Immature natural killer cell (primary cell): ENCODE results near the gene AKAP8L. TPM values are rescaled to one million over a fixed set of nuclear protein-coding genes. Genes with fewer than 3 reads are reported as not detected.

ENCODE experiments used
- DNase-seq, 3 donors: peaks; one replicate each; pipeline ENCODE4 v3.0.0; 2022; ENCODE audit warnings: mixed read lengths in 1 of 3
- H3K27ac Mint-ChIP-seq, 6 donors: one replicate each; pipeline ENCODE4 v1.8.0; 2020; ENCODE audit warnings: mixed read lengths in 6 of 6, mild to moderate bottlenecking in 5 of 6, inconsistent platforms in 4 of 6, moderate library complexity in 3 of 6
- H3K27me3 Mint-ChIP-seq, 3 donors: one replicate each; pipeline ENCODE4 v1.8.0; 2020 to 2021; ENCODE audit warnings: low read depth in 3 of 3, mild to moderate bottlenecking in 3 of 3, mixed read lengths in 3 of 3, moderate library complexity in 3 of 3, inconsistent platforms in 1 of 3
- H3K36me3 Mint-ChIP-seq, 3 donors: one replicate each; pipeline ENCODE4 v1.8.0; 2020; ENCODE audit warnings: mixed read lengths in 3 of 3, inconsistent platforms in 2 of 3, mild to moderate bottlenecking in 2 of 3
- H3K4me1 Mint-ChIP-seq, 2 donors: one replicate each; pipeline ENCODE4 v1.8.0; 2020; ENCODE audit warnings: inconsistent platforms in 2 of 2, mild to moderate bottlenecking in 2 of 2, mixed read lengths in 2 of 2, moderate library complexity in 1 of 2
- H3K4me3 Mint-ChIP-seq, 5 donors: one replicate each; pipeline ENCODE4 v1.8.0; 2020; ENCODE audit warnings: mild to moderate bottlenecking in 5 of 5, mixed read lengths in 5 of 5, inconsistent platforms in 3 of 5, moderate library complexity in 3 of 5
- H3K9me3 Mint-ChIP-seq, 6 donors: one replicate each; pipeline ENCODE4 v1.8.0; 2020; ENCODE audit warnings: mild to moderate bottlenecking in 6 of 6, mixed read lengths in 6 of 6, inconsistent platforms in 4 of 6, moderate library complexity in 3 of 6
- polyA plus RNA-seq, 3 donors: library from polyadenylated mRNA; unstranded; fragments of 300-500 nt; fragmentation: Illumina TruSeq; gene quantifications; one replicate each; pipeline ENCODE4 v1.2.3, GENCODE V29; 2021

The AKAP8L gene
- polyA plus RNA-seq, 3 donors from 2014 or later = 28.4 to 58.5 (median 29.6) TPM

DNA sequence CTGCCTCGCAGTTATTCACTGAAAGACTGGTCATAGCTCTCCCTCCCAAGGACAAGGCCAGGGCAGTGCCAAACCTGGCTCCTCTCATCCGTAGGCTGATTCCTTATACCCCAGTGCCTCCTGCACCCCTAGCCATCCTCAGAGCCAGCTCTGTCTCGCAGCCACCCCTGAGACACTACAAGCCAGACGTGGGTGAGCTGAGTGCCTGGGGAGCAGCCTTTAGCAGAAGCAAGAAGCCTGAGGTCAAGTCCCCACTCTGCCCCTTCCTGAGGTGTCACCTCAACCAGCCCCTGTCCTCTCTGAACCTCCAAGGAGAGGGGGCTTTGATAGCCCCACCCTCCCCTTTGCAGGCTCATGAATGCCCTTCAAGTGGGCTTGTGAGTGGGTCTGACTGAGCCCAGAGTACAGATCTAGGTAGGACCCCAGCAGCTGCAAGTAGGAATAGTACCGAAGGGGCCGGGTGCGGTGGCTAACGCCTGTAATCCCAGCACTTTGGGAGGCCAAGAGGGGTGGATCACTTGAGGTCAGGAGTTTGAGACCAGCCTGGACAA is 14.8 kb upstream of the AKAP8L start:
- peaks cover 0 to 2% (median 0%) of the 10 kb centered on the region in 6 donors for H3K9me3 Mint-ChIP-seq
- H3K36me3 Mint-ChIP-seq = no peaks in the 10 kb centered on the region
- peak overlapping the region; percentile 81 to 95 (median 92) for H3K27ac Mint-ChIP-seq
- peak overlapping the region; percentile 92 to 99 (median 95) for H3K4me3 Mint-ChIP-seq
- peaks cover 30 to 32% of the 10 kb centered on the region in 2 donors for H3K4me1 Mint-ChIP-seq
- H3K27me3 Mint-ChIP-seq = peaks cover 0 to 8% (median 6%) of the 10 kb centered on the region in 3 donors
- no peak for DNase-seq

DNA sequence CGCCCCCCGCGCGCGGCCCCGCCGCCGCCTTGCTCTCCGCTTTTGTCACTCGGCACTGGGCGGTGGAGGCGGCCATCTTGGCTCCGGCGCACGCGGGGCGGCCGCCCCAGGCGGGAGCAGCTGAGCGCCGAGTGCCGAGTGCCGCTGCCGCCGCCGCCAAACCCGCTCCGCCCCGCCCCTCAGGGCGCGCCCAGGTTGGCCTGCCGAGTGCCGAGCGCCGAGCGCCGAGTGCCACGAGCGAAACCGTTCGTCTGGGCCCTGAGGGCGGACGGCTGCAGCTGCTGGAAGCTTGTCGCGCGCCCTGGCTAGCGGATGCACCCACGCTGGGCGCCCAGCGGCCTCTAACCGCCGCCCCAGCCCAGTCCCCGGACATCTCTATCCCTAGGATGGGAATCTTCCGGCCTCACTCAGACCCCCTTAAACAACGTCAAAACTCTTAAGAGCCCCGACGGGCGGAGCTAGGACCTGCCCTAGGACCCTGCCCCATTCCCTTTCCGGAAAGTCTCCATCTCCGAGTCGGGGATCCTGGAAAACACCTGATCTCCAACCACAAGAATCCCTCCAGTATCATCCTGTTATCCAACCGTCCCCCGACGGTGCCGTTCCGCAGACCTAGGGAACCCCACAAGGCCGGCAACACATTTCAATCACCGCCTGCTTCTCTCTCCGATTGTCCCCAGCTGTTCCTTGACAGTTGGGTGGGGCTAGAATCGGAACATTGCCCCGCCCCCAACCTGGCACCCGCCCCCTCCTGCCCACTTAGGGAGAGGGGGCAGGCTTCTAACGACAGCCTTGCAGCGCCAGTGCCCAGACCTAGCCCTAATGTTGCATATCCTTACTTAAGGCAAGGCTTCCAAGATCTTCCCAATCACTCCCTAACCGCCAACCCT is 14.1 kb upstream of the AKAP8L start:
- no peaks in the 10 kb centered on the region for H3K36me3 Mint-ChIP-seq
- H3K4me3 Mint-ChIP-seq = peak overlapping the region; percentile 92 to 99 (median 95)
- H3K27me3 Mint-ChIP-seq = peaks cover 0 to 8% (median 6%) of the 10 kb centered on the region in 3 donors
- DNase-seq = peak; percentile 89 to 90 (median 89)
- peak overlapping the region; percentile 81 to 95 (median 92) for H3K27ac Mint-ChIP-seq
- H3K9me3 Mint-ChIP-seq = peaks cover 0 to 2% (median 0%) of the 10 kb centered on the region in 6 donors
- peaks cover 30 to 32% of the 10 kb centered on the region in 2 donors for H3K4me1 Mint-ChIP-seq

DNA sequence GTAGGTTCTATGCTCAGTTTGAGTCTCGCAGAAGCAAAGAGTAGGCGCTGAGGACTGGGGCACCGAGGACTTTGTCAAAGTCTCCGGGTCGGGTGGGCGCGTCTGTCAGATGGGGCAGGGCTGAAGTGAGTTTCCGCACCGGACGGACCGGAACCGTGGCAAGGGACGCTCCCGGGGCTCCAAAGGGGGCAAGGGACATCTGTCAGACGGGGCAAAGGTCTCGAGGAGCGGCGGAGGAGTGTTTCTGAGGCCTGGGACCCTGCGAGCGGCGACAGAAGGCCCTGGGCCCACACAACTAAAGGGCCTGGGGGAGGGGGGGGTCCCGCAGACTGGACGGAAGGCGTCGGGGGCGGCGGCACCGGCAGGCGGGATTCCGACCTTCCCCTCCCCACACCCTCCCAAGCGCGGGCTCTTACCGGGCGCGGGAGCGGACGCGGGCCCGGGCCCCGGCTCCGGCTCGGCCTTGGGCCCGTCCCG is 13.3 kb upstream of the AKAP8L start:
- DNase-seq = no peak
- Mint-ChIP-seq H3K27me3 (peaks cover 0 to 6% (median 6%) of the 10 kb centered on the region in 3 donors), H3K36me3 (no peaks in the 10 kb centered on the region), H3K4me3 (peak overlapping the region; percentile 88 to 93 (median 92)), H3K9me3 (peaks cover 0 to 2% (median 0%) of the 10 kb centered on the region in 6 donors), H3K27ac (peak overlapping the region; percentile 76 to 91 (median 88)), H3K4me1 (peaks cover 30 to 32% of the 10 kb centered on the region in 2 donors)

DNA sequence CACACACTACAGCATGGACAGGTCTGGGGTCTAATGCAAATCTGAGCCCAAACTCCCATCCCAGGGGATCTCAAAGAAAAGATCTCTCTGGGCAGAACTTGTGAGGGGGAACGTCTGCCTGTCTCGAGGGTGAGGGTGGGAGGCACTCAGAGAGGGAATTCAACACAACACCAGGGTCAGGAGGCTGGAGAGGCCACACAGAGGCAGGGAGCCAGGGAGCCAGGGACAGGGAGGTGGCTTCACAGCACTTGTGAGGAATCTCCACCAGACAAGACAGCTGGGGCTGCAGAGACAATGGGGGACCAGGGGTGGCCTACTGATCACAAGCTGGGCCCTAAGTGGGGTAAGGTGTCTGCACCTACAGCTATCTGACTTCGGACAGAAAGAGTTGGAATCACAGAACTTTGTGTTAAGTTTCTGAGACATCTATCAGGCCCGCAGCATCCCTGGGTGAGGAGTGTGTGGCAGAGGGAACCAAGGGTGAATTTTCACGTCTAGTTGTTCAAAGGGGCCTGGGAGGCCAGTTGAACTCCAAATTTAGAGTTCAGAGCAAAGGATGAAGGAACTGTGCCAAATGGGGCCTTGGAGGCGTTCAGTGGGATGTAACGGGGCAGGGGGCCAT is 12.7 kb upstream of the AKAP8L start:
- H3K27me3 Mint-ChIP-seq = peaks cover 0 to 6% (median 6%) of the 10 kb centered on the region in 3 donors
- peaks cover 0 to 1% (median under 1%) of the 10 kb centered on the region in 3 donors for H3K36me3 Mint-ChIP-seq
- no peak for DNase-seq
- peak overlapping the region; percentile 88 to 93 (median 92) for H3K4me3 Mint-ChIP-seq
- peaks cover 32% of the 10 kb centered on the region in 2 donors for H3K4me1 Mint-ChIP-seq
- H3K27ac Mint-ChIP-seq = peak overlapping the region; percentile 76 to 91 (median 88)
- peaks cover 0 to 2% (median 0%) of the 10 kb centered on the region in 6 donors for H3K9me3 Mint-ChIP-seq

DNA sequence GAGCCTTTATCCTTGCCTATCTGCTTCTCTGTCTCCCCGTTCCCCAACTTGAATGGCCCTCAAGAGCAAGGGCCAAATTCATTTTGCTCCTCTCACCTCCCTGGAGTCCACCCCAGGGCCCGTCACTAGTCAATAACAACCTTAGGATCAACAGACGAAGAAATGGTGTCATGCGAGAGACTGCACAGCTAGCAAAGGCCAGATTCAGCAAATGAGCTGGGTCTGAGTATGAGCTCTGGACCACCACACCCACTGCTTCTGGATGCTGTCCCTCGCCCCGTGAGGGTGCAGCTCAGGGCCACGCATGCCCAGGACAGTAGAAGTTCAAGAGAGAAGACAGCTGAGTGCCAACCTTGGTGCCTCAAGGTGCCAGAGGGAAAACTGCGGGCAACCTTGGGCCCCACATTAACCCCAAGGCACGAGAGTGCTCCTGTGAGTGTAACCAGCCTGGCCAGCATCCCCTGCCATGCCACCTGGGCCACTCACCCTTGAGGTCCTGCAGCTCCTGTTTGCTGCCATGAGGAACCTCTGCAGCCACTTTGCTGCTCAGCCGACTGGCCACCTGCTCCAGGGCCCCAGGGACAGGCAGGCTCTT is 11.8 kb upstream of the AKAP8L start:
- Mint-ChIP-seq H3K9me3 (peaks cover 0 to 2% (median 0%) of the 10 kb centered on the region in 6 donors), H3K27me3 (peaks cover 0 to 6% (median 6%) of the 10 kb centered on the region in 3 donors), H3K27ac (peak overlapping the region in 2 of 6 donors; percentile 53 to 89), H3K4me3 (peak overlapping the region; percentile 88 to 93 (median 92)), H3K36me3 (peaks cover 4 to 9% (median 8%) of the 10 kb centered on the region in 3 donors), H3K4me1 (peaks cover 37 to 38% of the 10 kb centered on the region in 2 donors)
- DNase-seq = no peak

DNA sequence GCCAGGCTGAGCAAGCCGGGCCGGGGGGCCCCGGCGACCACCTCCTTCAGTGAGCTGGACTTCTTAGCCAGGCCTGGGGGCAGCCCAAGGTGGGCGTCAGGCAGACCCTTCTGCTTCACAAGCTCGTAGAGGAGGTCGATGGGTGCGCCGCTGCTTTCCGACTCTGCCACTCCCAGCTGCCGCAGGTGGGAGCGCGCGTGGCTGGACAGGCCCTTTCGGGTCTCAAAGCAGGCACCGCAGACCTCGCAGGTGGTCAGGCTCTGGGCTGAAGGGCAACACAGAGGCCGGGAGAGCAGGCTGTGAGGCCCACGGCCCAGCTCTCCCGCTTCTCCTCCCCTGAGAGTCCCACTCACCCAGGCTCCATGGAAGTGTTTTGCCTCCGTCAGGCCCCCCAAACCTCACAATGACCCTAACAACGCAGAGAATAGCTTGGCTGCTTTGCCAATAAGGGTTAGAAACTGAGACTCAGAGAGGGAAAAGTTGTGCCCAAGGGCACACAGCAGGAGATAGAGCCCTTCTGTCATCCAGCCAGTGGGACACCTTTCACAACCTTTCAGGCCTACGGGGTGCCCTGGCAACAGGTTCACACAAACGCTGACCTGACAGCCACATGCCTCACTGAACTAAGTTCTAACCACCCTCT is 11.2 kb upstream of the AKAP8L start:
- H3K4me3 Mint-ChIP-seq = peak overlapping the region in 2 of 5 donors; percentile 70 to 93
- no peak for DNase-seq
- peak overlapping the region in 1 of 6 donors; percentile 53 for H3K27ac Mint-ChIP-seq
- peaks cover 4 to 9% (median 8%) of the 10 kb centered on the region in 3 donors for H3K36me3 Mint-ChIP-seq
- peaks cover 37 to 38% of the 10 kb centered on the region in 2 donors for H3K4me1 Mint-ChIP-seq
- peaks cover 0 to 6% (median 6%) of the 10 kb centered on the region in 3 donors for H3K27me3 Mint-ChIP-seq
- H3K9me3 Mint-ChIP-seq = peaks cover 0 to 2% (median 0%) of the 10 kb centered on the region in 6 donors

DNA sequence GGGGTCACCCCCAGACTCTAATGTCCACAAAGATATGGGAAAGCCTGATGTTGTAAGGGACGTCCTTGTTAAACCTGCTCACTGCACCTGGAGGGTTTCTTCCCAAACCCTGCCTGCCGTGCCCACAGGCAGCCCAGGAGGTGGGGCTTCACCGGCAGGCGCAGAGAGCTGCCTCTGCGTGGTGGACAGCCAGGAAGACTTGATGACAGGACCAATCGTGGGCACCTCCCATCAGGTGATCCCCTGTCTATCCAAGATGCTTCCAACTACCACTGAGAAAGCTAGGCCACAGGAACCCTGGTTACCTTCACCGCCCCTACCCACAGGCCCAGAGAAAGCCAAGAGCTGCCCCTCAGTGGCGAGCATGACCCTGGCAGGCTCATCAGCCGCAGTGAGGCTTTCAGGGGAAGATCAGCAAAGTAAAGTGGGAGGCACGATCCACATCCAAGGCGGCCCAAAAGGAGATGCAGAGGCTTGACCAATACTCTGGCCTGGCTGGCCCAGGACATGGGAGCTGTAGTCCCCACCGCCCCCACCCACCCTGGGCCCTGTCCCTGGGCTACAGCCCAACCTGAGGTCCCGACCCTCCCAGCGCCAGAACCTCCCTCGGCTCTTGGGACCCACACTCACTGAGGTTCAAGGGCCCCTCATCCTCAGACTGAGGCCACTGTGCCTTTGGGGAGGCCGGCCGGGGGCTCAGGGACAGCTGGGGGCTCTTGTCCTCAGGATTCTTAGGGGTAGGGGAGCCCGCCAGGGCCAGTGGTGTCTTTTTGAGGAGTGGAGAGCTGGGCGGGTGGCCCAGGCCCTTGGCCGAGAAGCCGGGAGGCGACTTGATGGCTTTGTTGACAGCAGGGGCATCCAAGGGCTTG is 10.4 kb upstream of the AKAP8L start:
- Mint-ChIP-seq H3K4me3 (peak overlapping the region in 1 of 5 donors; percentile 4), H3K9me3 (peaks cover 0 to 2% (median 0%) of the 10 kb centered on the region in 6 donors), H3K27me3 (peaks cover 0 to 6% (median 6%) of the 10 kb centered on the region in 3 donors), H3K4me1 (peaks cover 37 to 38% of the 10 kb centered on the region in 2 donors), H3K27ac (no peak overlapping the region), H3K36me3 (peaks cover 4 to 9% (median 8%) of the 10 kb centered on the region in 3 donors)
- no peak for DNase-seq

DNA sequence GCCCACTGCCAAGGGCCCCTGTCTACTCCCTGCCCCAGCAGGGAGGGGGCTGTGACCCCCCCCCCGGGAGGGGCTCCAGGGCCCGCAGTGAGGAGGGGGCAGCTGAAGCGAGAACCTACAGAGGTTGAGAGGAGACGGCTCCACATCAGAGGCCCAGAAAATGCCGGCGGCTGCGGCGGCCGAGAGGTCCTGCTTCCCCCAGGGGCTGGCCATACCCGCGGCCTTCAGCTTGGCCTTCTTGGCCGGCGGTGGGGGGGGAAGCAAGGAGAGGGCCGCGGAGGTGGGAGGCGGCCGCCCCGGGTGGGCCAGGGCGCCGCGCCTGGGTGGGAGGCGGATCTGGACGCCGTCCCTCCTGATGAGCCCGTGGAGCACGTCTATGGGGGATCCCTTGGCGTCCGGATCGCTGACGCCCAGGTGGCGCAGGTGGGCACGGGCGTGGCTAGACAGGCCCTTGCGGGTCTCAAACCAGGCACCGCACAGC is 9.2 kb upstream of the AKAP8L start:
- Mint-ChIP-seq H3K27ac (no peak overlapping the region), H3K4me1 (peaks cover 30 to 32% of the 10 kb centered on the region in 2 donors), H3K9me3 (peaks cover 0 to 2% (median 0%) of the 10 kb centered on the region in 6 donors), H3K4me3 (no peak overlapping the region), H3K27me3 (peaks cover 0 to 5% (median 3%) of the 10 kb centered on the region in 3 donors), H3K36me3 (peaks cover 10 to 15% (median 13%) of the 10 kb centered on the region in 3 donors)
- DNase-seq = no peak

DNA sequence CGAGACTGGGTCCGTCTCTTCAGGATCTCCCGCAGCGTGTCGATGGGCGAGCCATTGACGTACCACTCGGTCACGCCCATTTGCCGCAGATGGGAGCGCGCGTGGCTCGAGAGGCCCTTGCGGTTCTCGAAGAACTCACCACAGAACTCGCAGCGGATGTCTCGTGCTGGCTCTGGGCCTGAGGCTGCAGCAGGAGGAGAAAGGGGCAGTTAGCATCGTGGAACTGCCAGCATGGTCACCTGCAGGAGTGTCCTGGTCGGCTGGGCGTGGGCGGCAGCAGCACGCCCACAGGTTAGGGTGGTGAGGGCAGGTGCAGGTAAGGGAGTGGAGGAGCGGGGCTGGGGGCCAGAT is 8.5 kb upstream of the AKAP8L start:
- Mint-ChIP-seq H3K4me1 (peaks cover 28 to 29% of the 10 kb centered on the region in 2 donors), H3K9me3 (peaks cover 0 to 2% (median 0%) of the 10 kb centered on the region in 6 donors), H3K4me3 (peak overlapping the region in 1 of 5 donors; percentile 12), H3K27me3 (peaks cover 0 to 4% (median 3%) of the 10 kb centered on the region in 3 donors), H3K27ac (no peak overlapping the region), H3K36me3 (peaks cover 13 to 20% (median 17%) of the 10 kb centered on the region in 3 donors)
- no peak for DNase-seq

DNA sequence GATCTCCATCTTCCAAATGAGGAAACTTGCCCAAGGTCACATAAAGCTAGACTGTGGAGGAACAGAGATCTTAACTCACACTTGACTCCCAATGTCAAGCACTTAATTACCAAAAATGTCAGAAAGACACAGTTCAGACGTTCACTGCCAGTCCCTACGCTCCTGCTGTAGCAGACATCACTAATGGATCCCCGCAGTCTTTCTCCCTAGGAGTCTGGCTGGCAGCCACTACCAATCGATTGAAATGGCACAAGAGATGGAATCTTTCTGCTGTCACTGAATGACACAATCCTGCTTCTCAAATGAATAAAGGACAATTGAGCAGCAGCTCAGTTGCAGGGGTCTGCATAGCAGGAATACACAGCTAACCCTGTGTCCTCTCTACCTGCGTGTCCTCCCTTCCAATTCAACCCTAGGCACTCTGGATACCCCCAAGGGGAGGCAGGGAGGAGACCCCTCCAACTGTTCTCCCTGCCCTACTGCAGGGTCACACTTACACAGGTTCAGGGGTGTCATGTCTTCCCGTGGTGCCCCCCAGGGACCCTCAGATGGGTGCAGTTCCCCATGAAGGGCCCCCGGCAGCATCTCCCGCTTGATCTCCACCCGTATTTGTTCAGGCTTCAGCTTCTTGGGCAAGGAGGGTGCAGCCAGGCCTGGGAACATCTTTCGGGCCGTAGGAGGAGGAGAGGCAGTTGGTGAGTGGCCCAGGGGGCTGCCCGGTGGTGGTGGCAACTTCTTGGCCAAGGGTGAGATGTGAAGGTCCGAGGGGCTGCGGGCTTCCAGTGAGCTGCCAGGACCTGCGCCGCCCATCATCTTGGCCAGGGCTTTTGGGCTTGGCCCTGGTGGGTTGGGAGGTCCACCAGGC is 7.9 kb upstream of the AKAP8L start:
- Mint-ChIP-seq H3K4me1 (peaks cover 25% of the 10 kb centered on the region in 2 donors), H3K27me3 (peaks cover 0 to 3% (median under 1%) of the 10 kb centered on the region in 3 donors), H3K9me3 (peaks cover 0 to 2% (median 0%) of the 10 kb centered on the region in 6 donors), H3K36me3 (peaks cover 13 to 20% (median 20%) of the 10 kb centered on the region in 3 donors), H3K27ac (no peak overlapping the region), H3K4me3 (no peak overlapping the region)
- no peak for DNase-seq

DNA sequence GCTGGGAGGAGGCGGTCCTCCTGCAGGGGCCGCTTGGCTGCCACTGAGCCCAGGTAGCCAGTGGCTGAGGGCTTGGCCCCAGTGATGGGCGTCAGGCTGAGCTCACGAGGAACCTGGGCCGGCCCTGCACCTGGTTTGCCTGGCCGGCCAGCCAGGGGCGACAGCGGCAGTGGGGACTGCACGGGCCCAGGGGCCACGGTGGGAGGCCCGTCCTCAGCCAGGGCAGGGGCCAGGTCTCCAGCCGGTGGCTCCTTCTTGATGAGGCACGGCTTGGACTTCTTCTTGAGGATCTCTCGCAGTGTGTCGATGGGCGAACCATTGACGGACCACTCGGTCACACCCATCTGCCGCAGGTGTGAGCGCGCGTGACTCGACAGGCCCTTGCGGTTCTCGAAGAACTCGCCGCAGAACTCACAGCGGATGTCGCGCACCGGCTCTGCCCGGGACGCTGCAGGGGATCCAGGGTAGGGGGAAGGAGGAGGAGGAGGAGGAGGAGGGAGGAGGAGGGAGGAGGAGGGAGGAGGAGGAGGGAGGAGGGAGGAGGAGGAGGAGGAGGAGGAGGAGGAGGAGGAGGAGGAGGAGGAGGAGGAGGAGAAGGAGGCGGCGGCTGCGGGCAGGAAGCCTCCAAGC is 6.6 kb upstream of the AKAP8L start:
- peaks cover 12% of the 10 kb centered on the region in 2 donors for H3K4me1 Mint-ChIP-seq
- peaks cover 0 to under 1% (median 0%) of the 10 kb centered on the region in 6 donors for H3K9me3 Mint-ChIP-seq
- peaks cover 0 to 2% (median 0%) of the 10 kb centered on the region in 3 donors for H3K27me3 Mint-ChIP-seq
- DNase-seq = no peak
- H3K4me3 Mint-ChIP-seq = no peak overlapping the region
- H3K27ac Mint-ChIP-seq = no peak overlapping the region
- H3K36me3 Mint-ChIP-seq = peaks cover 13 to 20% (median 20%) of the 10 kb centered on the region in 3 donors
